CD4-positive, alpha-beta T cell (primary cell): Measurements from ENCODE around the gene BCAS1. TPM values are rescaled to one million over a fixed set of nuclear protein-coding genes. Genes with fewer than 3 reads are reported as not detected.

ENCODE experiments used
- ATAC-seq: fragments of 200-7000 bp; cut with Tn5 transposase; one replicate; pipeline ENCODE4 v1.10.0; 2022; ENCODE audit warnings: mild to moderate bottlenecking; ENCODE audit not compliant: poor library complexity
- CTCF ChIA-PET: fragments of 350-600 bp; sonication (Branson Sonifier 250); formaldehyde crosslinking; loops from one replicate; lab custom pipeline; 2021; ENCODE audit warnings: antibody characterized with exemption, inconsistent platforms; lab: Charles Lee
- POLR2A ChIA-PET: fragments of 350-600 bp; sonication (Branson Sonifier 250); formaldehyde crosslinking; loops from one replicate; lab custom pipeline; 2021; ENCODE audit warnings: antibody characterized with exemption, inconsistent platforms; lab: Charles Lee
- DNase-seq, 14 experiments: peaks; one replicate each; pipeline ENCODE4 v3.0.0-alpha.2; 2013 to 2020; ENCODE audit warnings: mixed read lengths in 2 of 14
- H3K27ac ChIP-seq, 2 donors: one replicate each; pipeline versions ENCODE4 v1.5.1 to v1.7.0; 2013; ENCODE audit warnings: low read length in 2 of 2, low read depth in 1 of 2, mild to moderate bottlenecking in 1 of 2
- H3K27me3 ChIP-seq, 2 experiments: 1 replicate in 1 of 2; 2 replicates in 1 of 2; pipeline versions ENCODE4 v1.6.1 to v1.7.0; 2013; ENCODE audit warnings: low read length in 2 of 2, control low read depth in 1 of 2, mild to moderate bottlenecking in 1 of 2, moderate library complexity in 1 of 2; ENCODE audit not compliant: insufficient read depth in 2 of 2, control insufficient read depth in 1 of 2
- H3K36me3 ChIP-seq: one replicate; pipeline ENCODE4 v1.6.1; 2013; ENCODE audit warnings: low read length, control low read depth; ENCODE audit not compliant: insufficient read depth
- H3K4me1 ChIP-seq: one replicate; pipeline ENCODE4 v1.6.1; 2013; ENCODE audit warnings: low read length, control low read depth; ENCODE audit not compliant: insufficient read depth
- H3K4me3 ChIP-seq: one replicate; pipeline ENCODE4 v1.5.1; 2013; ENCODE audit warnings: mild to moderate bottlenecking, low read length, moderate library complexity
- H3K9me3 ChIP-seq, 2 experiments: 1 replicate in 1 of 2; 2 replicates in 1 of 2; pipeline versions ENCODE4 v1.6.1 to v1.7.0; 2013; ENCODE audit warnings: low read length in 2 of 2, mild to moderate bottlenecking in 2 of 2, control low read depth in 1 of 2, moderate library complexity in 1 of 2; ENCODE audit not compliant: control insufficient read depth in 1 of 2, insufficient read depth in 1 of 2
- H3K27ac Mint-ChIP-seq: one replicate; pipeline ENCODE4 v1.8.0; 2020; ENCODE audit warnings: mixed read lengths
- H3K27me3 Mint-ChIP-seq: one replicate; pipeline ENCODE4 v1.8.0; 2021; ENCODE audit warnings: mixed read lengths
- H3K36me3 Mint-ChIP-seq: one replicate; pipeline ENCODE4 v1.8.0; 2021; ENCODE audit warnings: low read depth, mixed read lengths
- H3K4me1 Mint-ChIP-seq: one replicate; pipeline ENCODE4 v1.8.0; 2021; ENCODE audit warnings: low read depth, mixed read lengths
- H3K4me3 Mint-ChIP-seq: one replicate; pipeline ENCODE4 v1.8.0; 2020; ENCODE audit warnings: mild to moderate bottlenecking, mixed read lengths
- H3K9me3 Mint-ChIP-seq: one replicate; pipeline ENCODE4 v1.8.0; 2020; ENCODE audit warnings: mixed read lengths
- intact Hi-C, 2 experiments: fragments of 100-400 bp; cut with DNase I in 1 of 2; cut with micrococcal nuclease in 1 of 2; formaldehyde crosslinking; loops; one replicate each; pipeline versions ENCODE4 v1.15.1 to v1.9.0; 2023 to 2025; cut with DNase I, micrococcal nuclease
- total RNA-seq, 174 experiments: library from RNA in 2 of 174; stranded (reverse) in 2 of 174; gene quantifications; one replicate each; pipeline ENCODE4 v1.2.3 and lab custom pipeline; 2021 to 2026
- TF ChIP-seq, protein P1 (sequence below): fragments of 200-600 bp; IDR thresholded peaks from one replicate; pipeline ENCODE4 v1.8.0; 2022; ENCODE audit warnings: antibody characterized with exemption, mild to moderate bottlenecking

The BCAS1 gene
- total RNA-seq, 2 experiments from 2014 or later: 0.20 to 0.27 TPM

DNA sequence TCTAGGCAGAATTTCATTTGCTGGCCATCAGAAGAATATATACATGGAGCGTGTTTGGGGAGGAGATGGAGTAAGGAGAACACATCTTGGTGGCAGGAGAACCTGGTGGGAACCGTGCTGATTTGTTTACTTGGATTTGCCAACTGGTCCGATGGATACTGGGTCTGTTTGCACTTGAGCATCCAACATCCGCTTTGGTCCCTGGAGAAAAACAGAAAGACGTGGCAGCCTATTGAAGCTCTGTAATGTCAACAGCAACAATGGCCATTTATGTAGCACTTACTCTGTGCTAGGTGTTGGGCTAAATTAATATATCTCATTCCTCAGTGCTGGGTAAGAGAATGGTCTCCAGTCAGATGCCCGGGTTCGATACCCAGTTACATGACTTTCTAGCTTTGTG lies 125.6 kb downstream of the BCAS1 start:
- Histone ChIP-seq H3K4me1 (peaks cover 29% of the 10 kb centered on the region), H3K27me3 (no peaks in the 10 kb centered on the region), H3K27ac (no peak overlapping the region), H3K9me3 (no peaks in the 10 kb centered on the region), H3K4me3 (no peak overlapping the region), H3K36me3 (no peaks in the 10 kb centered on the region)
- peaks cover 5% of the 10 kb centered on the region for H3K36me3 Mint-ChIP-seq
- no peaks in the 10 kb centered on the region for H3K9me3 Mint-ChIP-seq
- intact Hi-C loops: loop anchor here in 1 of 2 experiments (5.0 to 10.0 kb wide), 2 partner anchors 532 to 730 kb away; no protein-coding TSS in a partner anchor
- DNase-seq (no peak), ATAC-seq (no peak)
- TF ChIP-seq, protein P1, sequence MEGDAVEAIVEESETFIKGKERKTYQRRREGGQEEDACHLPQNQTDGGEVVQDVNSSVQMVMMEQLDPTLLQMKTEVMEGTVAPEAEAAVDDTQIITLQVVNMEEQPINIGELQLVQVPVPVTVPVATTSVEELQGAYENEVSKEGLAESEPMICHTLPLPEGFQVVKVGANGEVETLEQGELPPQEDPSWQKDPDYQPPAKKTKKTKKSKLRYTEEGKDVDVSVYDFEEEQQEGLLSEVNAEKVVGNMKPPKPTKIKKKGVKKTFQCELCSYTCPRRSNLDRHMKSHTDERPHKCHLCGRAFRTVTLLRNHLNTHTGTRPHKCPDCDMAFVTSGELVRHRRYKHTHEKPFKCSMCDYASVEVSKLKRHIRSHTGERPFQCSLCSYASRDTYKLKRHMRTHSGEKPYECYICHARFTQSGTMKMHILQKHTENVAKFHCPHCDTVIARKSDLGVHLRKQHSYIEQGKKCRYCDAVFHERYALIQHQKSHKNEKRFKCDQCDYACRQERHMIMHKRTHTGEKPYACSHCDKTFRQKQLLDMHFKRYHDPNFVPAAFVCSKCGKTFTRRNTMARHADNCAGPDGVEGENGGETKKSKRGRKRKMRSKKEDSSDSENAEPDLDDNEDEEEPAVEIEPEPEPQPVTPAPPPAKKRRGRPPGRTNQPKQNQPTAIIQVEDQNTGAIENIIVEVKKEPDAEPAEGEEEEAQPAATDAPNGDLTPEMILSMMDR: no peak
- no peak overlapping the region for H3K27ac Mint-ChIP-seq
- ChIA-PET POLR2A (interaction anchor here (0.6 to 0.8 kb wide), 2 partner anchors 13 to 476 kb away, joined by 3 read pairs; no protein-coding TSS in a partner anchor), CTCF (no interaction called here)
- H3K27me3 Mint-ChIP-seq: no peaks in the 10 kb centered on the region
- H3K4me3 Mint-ChIP-seq: no peak overlapping the region
- peaks cover 42% of the 10 kb centered on the region for H3K4me1 Mint-ChIP-seq

DNA sequence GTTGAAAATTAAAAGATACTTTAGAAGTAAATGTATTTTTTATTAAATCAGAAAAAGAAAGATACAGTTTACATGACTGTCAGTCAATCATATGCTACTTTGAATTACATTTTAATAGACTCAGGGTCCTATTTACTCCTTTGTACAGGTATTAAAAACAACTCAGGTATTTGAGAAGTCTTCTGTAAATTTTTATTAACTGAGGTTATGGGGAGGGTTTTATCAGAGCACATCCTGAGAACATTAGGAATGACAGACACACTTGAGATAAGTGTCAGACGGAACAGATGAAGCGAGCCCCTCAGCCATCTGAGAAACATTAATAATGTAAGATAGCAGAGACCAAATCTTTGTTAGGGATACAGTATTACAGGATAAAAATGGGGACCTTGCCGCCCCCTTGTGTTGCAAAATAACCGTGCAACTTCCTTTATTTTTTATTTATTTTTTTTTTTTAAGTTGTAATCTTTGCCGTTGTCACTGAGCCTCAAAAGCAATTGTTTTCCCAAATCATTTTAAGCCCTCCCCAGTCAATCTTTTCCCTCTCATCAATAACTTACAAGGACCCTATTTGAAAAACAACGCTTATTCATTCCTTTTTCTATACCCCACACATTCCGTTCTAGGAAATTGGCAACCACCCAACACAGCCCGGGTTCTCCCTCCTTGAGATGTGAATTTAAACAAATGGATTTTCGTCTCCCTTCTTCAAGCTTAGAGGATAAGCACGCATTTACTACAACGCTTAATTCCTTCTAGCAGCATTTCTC lies 126.7 kb downstream of the BCAS1 start:
- intact Hi-C loops: loop anchor here in 1 of 2 experiments (5.0 to 10.0 kb wide), 2 partner anchors 531 to 729 kb away; no protein-coding TSS in a partner anchor
- POLR2A ChIA-PET: interaction anchor here (0.8 kb wide), 1 partner anchor 12 kb away, joined by 3 read pairs; no protein-coding TSS in a partner anchor

DNA sequence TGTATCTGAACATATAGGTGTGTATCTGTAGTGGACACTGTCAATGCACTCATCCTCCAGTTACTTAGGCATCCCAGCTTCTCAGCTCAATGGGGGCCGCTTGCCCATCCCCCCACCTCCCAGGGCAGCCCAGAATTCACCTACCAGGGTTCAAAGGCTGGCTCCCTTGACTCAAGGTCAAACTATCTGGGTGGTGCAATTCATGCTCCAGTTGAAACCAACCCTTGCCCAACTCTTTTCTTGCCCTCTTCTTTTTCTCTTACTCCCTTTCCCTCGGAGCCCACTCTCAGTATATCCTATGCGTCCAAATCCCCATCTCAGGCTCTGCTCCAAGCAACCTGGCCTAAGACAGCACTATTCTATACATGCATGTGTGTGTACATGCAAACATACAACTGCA lies 127.4 kb downstream of the BCAS1 start:
- ChIA-PET CTCF (no interaction called here), POLR2A (no interaction called here)
- TF ChIP-seq, protein P1: no peak
- no peaks in the 10 kb centered on the region for H3K9me3 Mint-ChIP-seq
- peaks cover 37% of the 10 kb centered on the region for H3K4me1 Mint-ChIP-seq
- intact Hi-C loops: loop anchor here in 1 of 2 experiments (5.0 to 10.0 kb wide), 2 partner anchors 531 to 728 kb away; no protein-coding TSS in a partner anchor
- ATAC-seq: no peak
- H3K4me1 ChIP-seq: peaks cover 12% of the 10 kb centered on the region
- H3K36me3 ChIP-seq: no peaks in the 10 kb centered on the region
- H3K36me3 Mint-ChIP-seq: no peaks in the 10 kb centered on the region
- no peak overlapping the region for H3K4me3 ChIP-seq
- H3K27me3 Mint-ChIP-seq: no peaks in the 10 kb centered on the region
- no peak for DNase-seq
- H3K27ac Mint-ChIP-seq: no peak overlapping the region
- no peak overlapping the region for H3K4me3 Mint-ChIP-seq
- no peaks in the 10 kb centered on the region for H3K27me3 ChIP-seq
- no peak overlapping the region for H3K27ac ChIP-seq
- H3K9me3 ChIP-seq: no peaks in the 10 kb centered on the region

More for the DNA sequence above, 126.7 kb downstream of the BCAS1 start:
- peak in 8 of 14 experiments; percentile 16 to 69 (median 36) for DNase-seq
- TF ChIP-seq, protein P1: peak; percentile 70
- Mint-ChIP-seq H3K27ac (no peak overlapping the region), H3K9me3 (no peaks in the 10 kb centered on the region), H3K36me3 (no peaks in the 10 kb centered on the region), H3K27me3 (no peaks in the 10 kb centered on the region), H3K4me1 (peaks cover 42% of the 10 kb centered on the region), H3K4me3 (peak overlapping the region; percentile 50)
- H3K27ac ChIP-seq: no peak overlapping the region
- H3K4me3 ChIP-seq: no peak overlapping the region
- no peaks in the 10 kb centered on the region for H3K36me3 ChIP-seq
- CTCF ChIA-PET: no interaction called here
- H3K4me1 ChIP-seq: peaks cover 19% of the 10 kb centered on the region
- H3K9me3 ChIP-seq: no peaks in the 10 kb centered on the region
- no peaks in the 10 kb centered on the region for H3K27me3 ChIP-seq
- peak; percentile 62 for ATAC-seq
